Astrocyte (in vitro differentiated cells and primary cell): ENCODE measurements around the gene SOCS1. TPM values are rescaled to one million over a fixed set of nuclear protein-coding genes. Genes with fewer than 3 reads are reported as not detected.

Experiments
- DNase-seq: peaks from one replicate; pipeline ENCODE4 v3.0.0-alpha.2; 2010; ENCODE audit warnings: low read depth
- FAIRE-seq: peaks from 2 replicates; lab custom pipeline; 2011; peaks lifted over from hg19 to GRCh38; lab: Jason Lieb, UNC
- H2AFZ ChIP-seq: 2 replicates; pipeline ENCODE4 v1.6.0; 2012; ENCODE audit warnings: low read depth, low read length, inconsistent platforms
- H3K27ac ChIP-seq: 2 replicates; pipeline ENCODE4 v1.5.1; 2011; ENCODE audit warnings: low read depth, low read length, inconsistent platforms
- H3K27me3 ChIP-seq: 2 replicates; pipeline ENCODE4 v1.6.0; 2011; ENCODE audit warnings: low read length, inconsistent platforms; ENCODE audit not compliant: insufficient read depth
- H3K36me3 ChIP-seq: 2 replicates; pipeline ENCODE4 v1.5.1; 2011; ENCODE audit warnings: low read length, inconsistent platforms; ENCODE audit not compliant: insufficient read depth
- H3K4me1 ChIP-seq: 2 replicates; pipeline ENCODE4 v1.5.1; 2011; ENCODE audit warnings: low read length, inconsistent platforms; ENCODE audit not compliant: insufficient read depth
- H3K4me2 ChIP-seq: 2 replicates; pipeline ENCODE4 v1.6.0; 2012; ENCODE audit warnings: low read length, inconsistent platforms
- H3K4me3 ChIP-seq: 2 replicates; pipeline ENCODE4 v1.5.1; 2011; ENCODE audit warnings: low read depth, mild to moderate bottlenecking, low read length, inconsistent platforms; ENCODE audit not compliant: insufficient read depth
- H3K79me2 ChIP-seq: 2 replicates; pipeline ENCODE4 v1.6.0; 2012; ENCODE audit warnings: mild to moderate bottlenecking, low read length, inconsistent platforms; ENCODE audit not compliant: insufficient read depth
- H3K9ac ChIP-seq: 2 replicates; pipeline ENCODE4 v1.6.0; 2012; ENCODE audit warnings: mild to moderate bottlenecking, low read length, inconsistent platforms
- H3K9me3 ChIP-seq: 2 replicates; pipeline ENCODE4 v1.5.1; 2012; ENCODE audit warnings: low read depth, mild to moderate bottlenecking, low read length, inconsistent platforms; ENCODE audit not compliant: insufficient read depth
- H4K20me1 ChIP-seq: 2 replicates; pipeline ENCODE4 v1.6.0; 2012; ENCODE audit warnings: low read length, inconsistent platforms; ENCODE audit not compliant: insufficient read depth
- H3K27ac Mint-ChIP-seq: one replicate; pipeline ENCODE4 v1.8.0; 2021; ENCODE audit warnings: mild to moderate bottlenecking, mixed read lengths; ENCODE audit not compliant: unreplicated experiment
- H3K27me3 Mint-ChIP-seq: one replicate; pipeline ENCODE4 v1.8.0; 2021; ENCODE audit warnings: low read depth, mixed read lengths; ENCODE audit not compliant: unreplicated experiment
- H3K36me3 Mint-ChIP-seq: one replicate; pipeline ENCODE4 v1.8.0; 2021; ENCODE audit warnings: low read depth, mixed read lengths; ENCODE audit not compliant: unreplicated experiment
- H3K4me1 Mint-ChIP-seq: one replicate; pipeline ENCODE4 v1.8.0; 2021; ENCODE audit warnings: low read depth, mixed read lengths; ENCODE audit not compliant: unreplicated experiment
- H3K4me3 Mint-ChIP-seq: one replicate; pipeline ENCODE4 v1.8.0; 2021; ENCODE audit warnings: mild to moderate bottlenecking, moderate library complexity, mixed read lengths; ENCODE audit not compliant: unreplicated experiment
- H3K9me3 Mint-ChIP-seq: one replicate; pipeline ENCODE4 v1.8.0; 2021; ENCODE audit warnings: mild to moderate bottlenecking, mixed read lengths; ENCODE audit not compliant: unreplicated experiment
- CTCF ChIP-seq: IDR thresholded peaks from 2 replicates; pipeline ENCODE4 v1.5.1; 2011; ENCODE audit warnings: low read depth, mild to moderate bottlenecking, inconsistent platforms, low read length, moderate library complexity; ENCODE audit not compliant: insufficient read depth
- EZH2 ChIP-seq: IDR thresholded peaks from 2 replicates; pipeline ENCODE4 v1.6.1; 2012; ENCODE audit warnings: mild to moderate bottlenecking, low read length, inconsistent platforms; ENCODE audit not compliant: insufficient read depth
- total RNA-seq: library from RNA; stranded (reverse); gene quantifications from 2 replicates; pipeline ENCODE4 v1.2.1, GENCODE V29; 2021

The SOCS1 gene
- total RNA-seq, 1 donor from 2014 or later, result 16.0 TPM

- Mint-ChIP-seq H3K4me3 (no peak overlapping the region), H3K9me3 (peaks cover 2% of the 10 kb centered on the region), H3K27ac (peak overlapping the region; percentile 53), H3K4me1 (peaks cover 24% of the 10 kb centered on the region), H3K36me3 (no peaks in the 10 kb centered on the region), H3K27me3 (peaks cover 5% of the 10 kb centered on the region)
- peak overlapping the region; percentile 67 for H3K4me2 ChIP-seq
- no peaks in the 10 kb centered on the region for H4K20me1 ChIP-seq
- no peak overlapping the region for H3K4me3 ChIP-seq
- peaks cover 15% of the 10 kb centered on the region for H3K4me1 ChIP-seq
- H3K79me2 ChIP-seq, result no peaks in the 10 kb centered on the region
- H3K27me3 ChIP-seq, result no peaks in the 10 kb centered on the region
- H3K27ac ChIP-seq, result no peak overlapping the region
- DNase-seq (peak; percentile 73), FAIRE-seq (no peak)
- H3K9ac ChIP-seq, result no peak overlapping the region
- no peaks in the 10 kb centered on the region for H3K9me3 ChIP-seq
- TF ChIP-seq CTCF, result no peak
- no peak for TF ChIP-seq EZH2
- H3K36me3 ChIP-seq, result no peaks in the 10 kb centered on the region
- peak overlapping the region; percentile 46 for H2AFZ ChIP-seq
Observed at GRCh38 chr16:11297492-11298142, 41.6 kb upstream of the SOCS1 start.

GRCh38 chr16:11296706-11297491 lies 40.9 kb upstream of the SOCS1 start:
- no peaks in the 10 kb centered on the region for H3K9me3 ChIP-seq
- H3K4me2 ChIP-seq, result peak overlapping the region; percentile 67
- Mint-ChIP-seq H3K27me3 (peaks cover 7% of the 10 kb centered on the region), H3K36me3 (no peaks in the 10 kb centered on the region), H3K4me1 (peaks cover 19% of the 10 kb centered on the region), H3K4me3 (no peak overlapping the region), H3K9me3 (peaks cover 2% of the 10 kb centered on the region), H3K27ac (peak overlapping the region; percentile 31)
- TF ChIP-seq EZH2 (no peak), CTCF (no peak)
- H3K27me3 ChIP-seq, result no peaks in the 10 kb centered on the region
- H3K36me3 ChIP-seq, result no peaks in the 10 kb centered on the region
- H3K4me1 ChIP-seq, result peaks cover 15% of the 10 kb centered on the region
- H4K20me1 ChIP-seq, result no peaks in the 10 kb centered on the region
- FAIRE-seq (no peak), DNase-seq (peak; percentile 46)
- H3K27ac ChIP-seq, result no peak overlapping the region
- no peak overlapping the region for H3K4me3 ChIP-seq
- H3K9ac ChIP-seq, result no peak overlapping the region
- no peak overlapping the region for H2AFZ ChIP-seq
- no peaks in the 10 kb centered on the region for H3K79me2 ChIP-seq
